ENCODE measurements around the gene SYNPO2. TPM values are rescaled to one million over a fixed set of nuclear protein-coding genes. Genes with fewer than 3 reads are reported as not detected.

SYNPO2 gene
- total RNA-seq, 1 experiment from 2014 or later, result 0.26 TPM

DNA sequence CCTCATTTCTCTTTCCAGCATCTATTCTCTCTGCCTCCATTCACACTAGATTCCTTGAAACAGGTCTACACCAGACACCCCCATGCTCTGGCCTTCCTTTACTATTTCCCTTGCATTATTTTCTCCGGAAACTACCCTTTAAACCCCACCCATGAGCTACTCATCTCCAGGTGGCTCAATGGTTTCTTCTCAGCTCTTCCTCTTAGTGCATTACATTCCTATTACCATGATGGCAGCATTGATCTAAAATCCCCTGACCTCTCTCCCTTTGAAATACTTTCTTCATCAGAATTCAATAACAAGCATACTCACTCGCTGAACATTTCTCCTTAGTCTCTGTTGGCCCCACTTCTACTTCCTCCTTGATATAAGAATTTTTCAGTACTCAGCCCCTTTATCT lies 94.6 kb downstream of the SYNPO2 start:
- ChIA-PET POLR2A (ENCODE audit: low non-redundant PET) (no interaction called here), CTCF (no interaction called here)
- no peak for DNase-seq (ENCODE audit: low spot score)
- Histone ChIP-seq H3K9me3 (ENCODE audit: low read depth, low read length, poor library complexity, severe bottlenecking) (no peaks in the 10 kb centered on the region), H3K27ac (ENCODE audit: low read depth, low read length, poor library complexity, severe bottlenecking) (no peak overlapping the region), H3K36me3 (ENCODE audit: insufficient read depth, low read length, poor library complexity, severe bottlenecking) (no peaks in the 10 kb centered on the region), H3K4me3 (ENCODE audit: low read depth, low read length, poor library complexity, severe bottlenecking) (no peak overlapping the region), H3K4me1 (ENCODE audit: insufficient read depth, low read length, poor library complexity, severe bottlenecking) (no peaks in the 10 kb centered on the region), H3K27me3 (replicated peaks; ENCODE audit: insufficient read depth, low read depth, low read length, poor library complexity) (no peaks in the 10 kb centered on the region)
- intact Hi-C loops (cut with micrococcal nuclease; ENCODE audit: unreplicated experiment), result loop anchor here (5.0 kb wide), 3 partner anchors 54 to 1069 kb away; no protein-coding TSS in a partner anchor
- no TSS peak for BruUV-seq (replicated peaks)
- no peak for TF ChIP-seq CTCF (conservative IDR thresholded peaks at IDR 0.05; ENCODE audit: low read depth, low read length)

DNA sequence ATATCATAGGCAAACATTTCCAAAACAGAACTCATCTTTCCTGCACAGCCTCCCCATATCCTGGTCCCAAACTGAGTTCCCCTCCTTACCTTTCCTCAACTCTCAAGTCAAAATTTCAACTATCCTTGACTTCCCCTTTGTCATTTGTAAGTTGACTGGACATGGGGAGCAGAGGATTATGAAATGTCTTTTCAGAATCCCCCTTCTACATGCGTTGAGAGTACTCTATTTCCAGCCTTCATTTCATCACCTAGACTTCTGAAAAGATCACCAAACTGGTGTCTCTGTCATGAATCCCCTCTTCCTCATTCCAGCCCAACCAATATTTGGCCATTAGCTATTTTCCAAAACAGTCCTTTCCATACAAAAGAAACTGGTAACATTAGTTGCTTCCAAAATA lies 95.2 kb downstream of the SYNPO2 start:
- Histone ChIP-seq H3K27ac (ENCODE audit: low read depth, low read length, poor library complexity, severe bottlenecking) (no peak overlapping the region), H3K4me3 (ENCODE audit: low read depth, low read length, poor library complexity, severe bottlenecking) (no peak overlapping the region), H3K9me3 (ENCODE audit: low read depth, low read length, poor library complexity, severe bottlenecking) (no peaks in the 10 kb centered on the region), H3K36me3 (ENCODE audit: insufficient read depth, low read length, poor library complexity, severe bottlenecking) (no peaks in the 10 kb centered on the region), H3K4me1 (ENCODE audit: insufficient read depth, low read length, poor library complexity, severe bottlenecking) (no peaks in the 10 kb centered on the region), H3K27me3 (replicated peaks; ENCODE audit: insufficient read depth, low read depth, low read length, poor library complexity) (no peaks in the 10 kb centered on the region)
- TF ChIP-seq EZH2 (IDR thresholded peaks at IDR 0.05; ENCODE audit: borderline replicate concordance, low read depth, low read length, poor library complexity, severe bottlenecking), result no peak
- no peak for TF ChIP-seq CTCF (conservative IDR thresholded peaks at IDR 0.05; ENCODE audit: low read depth, low read length)
- POLR2A ChIA-PET (ENCODE audit: low non-redundant PET), result no interaction called here
- intact Hi-C loops (cut with micrococcal nuclease; ENCODE audit: unreplicated experiment), result loop anchor here (5.0 kb wide), 3 partner anchors 53 to 1068 kb away; no protein-coding TSS in a partner anchor
- CTCF ChIA-PET, result no interaction called here
- BruUV-seq (replicated peaks), result no TSS peak
- no peak for DNase-seq (ENCODE audit: low spot score)

DNA sequence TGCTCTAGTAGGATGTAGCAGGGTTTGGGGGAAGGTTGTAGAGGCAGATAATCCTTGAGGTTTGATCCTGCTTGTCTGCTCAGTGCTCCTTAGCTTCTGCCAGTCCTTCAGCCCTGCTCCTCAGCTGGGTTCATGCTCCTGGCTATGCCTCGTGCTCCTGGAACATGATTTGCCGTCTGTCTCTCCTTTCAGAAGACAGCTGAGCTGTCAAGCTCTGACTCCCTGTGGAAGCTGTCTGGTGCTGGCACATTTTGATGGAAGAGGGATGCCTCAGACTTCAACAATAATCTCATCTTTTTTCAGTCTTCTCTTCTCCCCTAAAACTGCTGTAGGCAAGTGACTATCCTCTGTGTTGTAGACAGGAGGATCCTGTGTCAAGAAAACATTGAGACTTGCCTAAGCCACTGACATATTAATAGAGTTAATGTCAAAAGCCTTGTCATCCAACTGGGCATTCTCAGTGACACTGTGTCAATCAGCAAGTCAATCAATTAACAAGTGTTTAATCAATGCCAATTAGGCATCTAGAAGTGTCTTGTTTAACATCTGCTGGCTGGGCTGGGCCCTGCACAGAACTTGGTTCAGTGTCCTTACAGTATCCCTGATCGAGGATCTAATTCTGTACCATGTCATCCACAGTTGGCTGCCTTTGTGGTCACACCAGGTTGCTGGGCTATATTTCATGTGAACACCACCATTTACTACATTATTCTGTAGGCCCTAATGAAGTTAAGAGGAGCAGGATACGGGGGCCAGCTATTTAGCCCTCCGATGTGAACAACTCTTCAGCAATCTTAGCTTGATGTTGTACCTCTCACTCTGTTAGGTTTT lies 96.7 kb downstream of the SYNPO2 start:
- no peaks in the 10 kb centered on the region for H3K4me1 ChIP-seq (ENCODE audit: insufficient read depth, low read length, poor library complexity, severe bottlenecking)
- ChIA-PET POLR2A (ENCODE audit: low non-redundant PET) (no interaction called here), CTCF (no interaction called here)
- BruUV-seq (replicated peaks), result no TSS peak
- intact Hi-C loops (cut with micrococcal nuclease; ENCODE audit: unreplicated experiment), result no loop called here
- H3K4me3 ChIP-seq (ENCODE audit: low read depth, low read length, poor library complexity, severe bottlenecking), result no peak overlapping the region
- no peaks in the 10 kb centered on the region for H3K9me3 ChIP-seq (ENCODE audit: low read depth, low read length, poor library complexity, severe bottlenecking)
- H3K27me3 ChIP-seq (replicated peaks; ENCODE audit: insufficient read depth, low read depth, low read length, poor library complexity), result no peaks in the 10 kb centered on the region
- TF ChIP-seq EZH2 (IDR thresholded peaks at IDR 0.05; ENCODE audit: borderline replicate concordance, low read depth, low read length, poor library complexity, severe bottlenecking), result no peak
- TF ChIP-seq CTCF (conservative IDR thresholded peaks at IDR 0.05; ENCODE audit: low read depth, low read length), result no peak
- no peak for DNase-seq (ENCODE audit: low spot score)
- H3K27ac ChIP-seq (ENCODE audit: low read depth, low read length, poor library complexity, severe bottlenecking), result no peak overlapping the region
- H3K36me3 ChIP-seq (ENCODE audit: insufficient read depth, low read length, poor library complexity, severe bottlenecking), result no peaks in the 10 kb centered on the region

All from A673 (cell line).